Globus pallidus (tissue), 1 donor: ENCODE measurements around the gene ZNF148.
A peak's percentile ranks its signal among the peaks of the same experiment; 100 is the strongest.
"Not testable (repeated sequence)": the region's sequence is repeated elsewhere in the genome, so short reads cannot be mapped to it uniquely, and the experiment has no call there.

ENCODE experiments used
- DNase-seq: peaks from one replicate; pipeline ENCODE4 v3.0.0-alpha.2; 2015; ENCODE audit warnings: low spot score

Gene ZNF148, protein sequence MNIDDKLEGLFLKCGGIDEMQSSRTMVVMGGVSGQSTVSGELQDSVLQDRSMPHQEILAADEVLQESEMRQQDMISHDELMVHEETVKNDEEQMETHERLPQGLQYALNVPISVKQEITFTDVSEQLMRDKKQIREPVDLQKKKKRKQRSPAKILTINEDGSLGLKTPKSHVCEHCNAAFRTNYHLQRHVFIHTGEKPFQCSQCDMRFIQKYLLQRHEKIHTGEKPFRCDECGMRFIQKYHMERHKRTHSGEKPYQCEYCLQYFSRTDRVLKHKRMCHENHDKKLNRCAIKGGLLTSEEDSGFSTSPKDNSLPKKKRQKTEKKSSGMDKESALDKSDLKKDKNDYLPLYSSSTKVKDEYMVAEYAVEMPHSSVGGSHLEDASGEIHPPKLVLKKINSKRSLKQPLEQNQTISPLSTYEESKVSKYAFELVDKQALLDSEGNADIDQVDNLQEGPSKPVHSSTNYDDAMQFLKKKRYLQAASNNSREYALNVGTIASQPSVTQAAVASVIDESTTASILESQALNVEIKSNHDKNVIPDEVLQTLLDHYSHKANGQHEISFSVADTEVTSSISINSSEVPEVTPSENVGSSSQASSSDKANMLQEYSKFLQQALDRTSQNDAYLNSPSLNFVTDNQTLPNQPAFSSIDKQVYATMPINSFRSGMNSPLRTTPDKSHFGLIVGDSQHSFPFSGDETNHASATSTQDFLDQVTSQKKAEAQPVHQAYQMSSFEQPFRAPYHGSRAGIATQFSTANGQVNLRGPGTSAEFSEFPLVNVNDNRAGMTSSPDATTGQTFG

DNA sequence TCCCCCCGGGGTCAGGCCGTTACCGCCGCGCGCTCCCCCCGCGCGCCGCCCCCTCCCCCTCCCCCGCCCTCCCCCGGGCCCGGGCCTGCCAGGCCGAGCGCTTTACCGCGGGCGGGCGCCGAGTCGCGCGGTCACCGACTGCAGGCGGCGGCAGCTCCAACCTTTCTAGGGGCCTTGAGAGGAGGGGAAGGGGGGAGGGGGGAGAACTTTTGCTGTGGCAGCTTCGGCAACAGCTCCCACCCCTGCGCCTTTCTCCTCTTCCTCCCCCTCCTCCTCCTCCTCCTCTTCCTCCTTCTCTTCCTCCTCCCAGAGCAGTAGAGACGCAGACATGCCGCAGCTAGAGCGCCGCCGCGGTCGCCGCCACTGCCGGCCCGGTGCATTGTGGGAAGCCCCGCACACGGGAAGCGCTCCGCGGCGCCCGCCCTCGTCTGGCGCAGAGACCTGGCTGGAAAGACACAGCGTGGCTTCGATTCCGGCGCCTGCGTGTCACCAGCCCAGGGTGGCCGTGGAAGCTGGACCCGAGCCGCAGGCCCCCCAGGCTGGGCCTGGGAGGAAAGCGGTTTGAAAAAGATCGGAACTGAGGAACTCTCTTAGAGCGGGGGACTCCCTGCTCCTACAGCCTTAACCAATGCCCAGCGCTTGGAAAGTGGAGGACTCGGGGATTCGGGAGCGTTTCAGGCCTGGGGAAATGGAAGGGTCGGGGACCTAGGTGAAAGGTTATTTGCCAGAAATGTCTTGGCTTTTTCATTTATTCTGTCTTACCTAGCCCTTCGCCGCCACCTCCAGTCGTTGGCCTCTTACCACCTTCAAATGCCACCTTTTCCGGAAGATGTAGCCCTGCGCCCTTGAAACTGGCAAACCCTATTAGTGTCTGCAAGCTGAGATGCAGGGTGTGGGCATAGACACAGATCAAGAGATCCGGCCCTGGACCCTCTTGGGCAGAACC is at the start of gene ZNF148:
ZNF148 (minus strand) TSS at position 330 of the 946 bp plus-strand sequence. CDS start 61,685 bp downstream, outside the sequence.
- peak; percentile 90 for DNase-seq

DNA sequence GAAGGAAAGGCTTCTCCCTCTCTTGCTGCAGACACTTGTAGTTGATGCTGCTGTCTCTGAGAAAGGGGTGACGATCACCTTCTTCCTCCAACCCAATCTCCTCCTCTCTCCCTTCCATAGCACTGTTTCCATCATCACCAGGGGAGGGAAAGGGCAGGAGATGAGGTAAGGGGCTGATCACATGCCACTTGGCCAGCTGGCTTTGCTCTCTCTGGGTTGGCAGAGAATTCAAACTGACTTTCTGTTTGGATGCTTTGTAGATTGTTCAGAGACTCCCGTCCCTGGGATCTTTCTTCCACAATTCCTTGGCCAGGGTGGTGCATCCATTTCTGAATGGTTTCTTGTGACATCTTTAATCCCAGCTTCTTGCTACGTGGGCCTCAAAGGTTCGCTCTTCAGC is 43.2 kb upstream of the ZNF148 start:
- no peak for DNase-seq

DNA sequence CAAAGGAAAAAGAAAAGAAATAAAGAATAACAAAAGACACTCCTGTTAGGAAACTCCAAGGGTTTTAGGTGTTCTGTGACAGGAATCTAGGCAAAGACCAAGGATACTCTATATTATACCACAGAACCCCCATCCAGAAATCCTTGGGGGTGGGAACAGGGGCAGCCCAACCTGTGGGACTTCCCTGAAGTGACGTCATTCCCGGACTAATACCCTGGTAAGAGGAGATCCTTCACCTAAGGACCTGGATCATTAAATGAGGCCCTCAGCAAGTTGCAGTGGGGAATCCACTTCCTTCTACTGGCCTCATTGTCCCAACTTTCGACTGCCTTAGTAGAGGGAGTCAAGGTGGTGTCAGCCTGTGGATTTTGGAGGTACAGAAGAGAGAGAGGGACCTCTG is 41.1 kb upstream of the ZNF148 start:
- no peak for DNase-seq

DNA sequence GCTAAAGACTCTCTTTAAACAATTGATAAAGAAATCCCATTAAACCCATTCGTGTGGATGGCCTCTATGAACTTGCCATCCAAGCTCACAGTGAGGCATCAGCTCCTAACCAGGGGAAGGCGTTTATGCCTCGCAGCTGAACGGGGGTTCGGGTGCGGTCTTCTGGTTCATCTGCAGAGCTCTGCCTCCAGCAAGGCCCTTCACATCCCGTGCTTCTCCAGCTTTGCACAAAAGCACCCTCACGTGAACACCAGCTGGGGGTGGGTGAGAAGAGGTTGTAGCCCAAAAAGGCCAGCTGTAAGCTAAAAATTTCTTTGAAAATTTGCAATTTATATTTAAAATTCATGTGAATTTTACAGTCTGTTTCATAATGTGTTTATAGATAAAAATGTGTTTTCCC is 39.5 kb upstream of the ZNF148 start:
- no peak for DNase-seq

DNA sequence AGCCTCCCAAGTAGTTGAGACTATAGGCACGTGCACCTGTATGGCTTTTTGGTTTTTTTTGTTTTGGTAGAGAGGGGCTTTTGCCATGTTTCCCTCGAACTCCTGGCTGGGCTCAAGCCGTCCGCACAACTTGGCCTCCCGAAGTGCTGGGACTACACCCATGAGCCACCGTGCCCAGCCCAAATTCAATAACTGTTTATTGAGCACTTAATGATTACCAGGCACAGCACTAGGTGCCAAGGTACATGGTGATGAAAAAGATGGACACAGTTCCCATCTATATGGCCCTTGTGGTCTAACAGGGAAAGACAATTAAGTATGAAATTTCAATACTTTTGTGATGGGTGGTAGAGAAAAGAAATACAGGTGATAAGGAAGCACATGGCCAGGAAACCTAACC is 35.8 kb upstream of the ZNF148 start:
- DNase-seq: no peak

DNA sequence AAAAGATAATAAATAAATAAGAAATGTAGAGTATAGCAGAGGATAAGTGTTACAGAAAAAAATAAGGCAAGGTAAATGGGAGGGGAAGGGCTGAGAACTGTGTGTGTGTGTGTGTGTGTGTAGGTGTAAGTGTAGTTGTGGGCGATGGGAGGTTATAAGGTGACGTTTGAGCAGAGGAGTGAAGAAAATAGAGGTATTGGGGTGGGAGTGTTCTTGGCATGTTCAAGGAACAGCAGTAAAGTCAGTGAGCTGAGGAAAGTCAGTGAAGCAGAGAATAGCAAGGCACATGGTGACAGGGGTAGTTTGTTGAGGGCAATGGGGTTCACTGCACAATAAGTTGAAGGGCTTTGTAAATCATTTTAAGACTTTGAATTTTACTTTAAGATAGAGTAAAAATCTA is 30.9 kb upstream of the ZNF148 start:
- no peak for DNase-seq

DNA sequence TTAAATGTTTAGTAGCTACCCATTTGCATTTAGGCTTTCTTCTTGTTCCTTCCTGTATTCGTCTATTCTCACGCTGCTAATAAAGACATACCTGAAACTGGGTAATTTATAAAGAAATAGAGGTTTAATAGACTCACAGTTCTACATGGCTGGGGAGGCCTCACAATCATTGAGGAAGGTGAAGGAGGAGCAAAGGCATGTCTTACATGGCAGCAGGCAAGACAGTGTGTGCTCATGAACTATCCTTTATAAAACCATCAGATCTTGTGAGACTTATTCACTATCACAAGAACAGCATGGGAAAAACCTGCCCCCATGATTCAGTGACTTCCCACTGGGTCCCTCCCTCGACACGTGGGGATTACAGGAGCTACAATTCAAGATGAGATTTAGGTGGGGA is 30.4 kb upstream of the ZNF148 start:
- not testable (repeated sequence) for DNase-seq

DNA sequence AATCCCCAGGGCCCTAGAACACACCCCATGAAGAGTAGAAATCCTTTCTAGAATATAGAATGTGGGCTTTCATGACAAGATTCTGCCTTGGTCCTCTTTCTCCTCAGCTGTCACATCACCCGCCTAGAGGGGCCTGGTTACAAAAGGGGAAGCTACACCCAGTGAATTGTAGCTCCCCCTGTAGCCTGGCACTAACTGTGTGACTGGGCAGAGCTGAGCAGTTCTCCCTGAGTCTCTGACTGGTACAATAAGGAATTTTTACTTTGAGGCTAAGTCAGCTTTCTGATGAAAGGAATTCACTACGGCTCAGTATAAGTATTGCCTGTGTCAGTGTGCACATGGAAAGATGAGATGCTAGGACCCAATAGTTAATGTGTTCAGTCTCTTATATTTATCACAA is 28.7 kb upstream of the ZNF148 start:
- DNase-seq: no peak

DNA sequence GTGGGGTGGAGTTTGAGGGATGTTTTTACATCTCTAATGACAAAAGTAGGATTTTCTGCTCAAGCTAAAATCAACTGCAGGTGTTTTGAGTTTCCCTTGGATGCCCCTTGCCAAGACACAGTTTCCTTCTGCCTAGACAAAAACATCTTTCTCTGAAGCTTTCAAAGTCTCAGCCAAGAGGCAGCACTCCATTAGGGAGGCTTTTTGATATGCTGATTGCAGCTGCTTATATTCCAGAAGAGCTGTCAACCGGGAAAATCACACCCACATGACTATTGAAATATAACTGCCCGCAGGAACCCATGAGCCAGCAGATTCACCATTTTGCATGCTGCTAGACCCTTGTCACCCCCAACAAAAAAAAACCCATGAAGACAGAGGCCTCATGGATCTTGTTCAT is 27.5 kb upstream of the ZNF148 start:
- no peak for DNase-seq

DNA sequence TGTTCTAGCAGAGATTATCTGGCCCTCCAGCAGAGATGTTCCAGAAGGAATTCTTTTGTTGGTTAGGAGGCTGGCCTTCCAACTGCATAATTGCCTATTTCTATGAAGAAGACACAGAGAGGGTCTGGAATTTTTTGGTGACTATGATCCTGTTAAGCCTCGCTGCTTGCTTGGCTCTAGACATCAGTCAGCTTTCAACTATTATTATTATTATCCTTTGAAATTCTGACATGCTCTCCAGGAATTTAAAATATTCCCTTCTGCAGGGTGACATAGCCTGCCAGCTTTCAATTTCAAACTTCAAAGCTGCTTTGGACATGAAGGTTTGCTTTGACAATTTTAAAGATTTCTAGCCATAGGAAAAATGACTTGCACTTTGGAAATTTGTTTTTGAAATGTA is 26.3 kb upstream of the ZNF148 start:
- DNase-seq: no peak

DNA sequence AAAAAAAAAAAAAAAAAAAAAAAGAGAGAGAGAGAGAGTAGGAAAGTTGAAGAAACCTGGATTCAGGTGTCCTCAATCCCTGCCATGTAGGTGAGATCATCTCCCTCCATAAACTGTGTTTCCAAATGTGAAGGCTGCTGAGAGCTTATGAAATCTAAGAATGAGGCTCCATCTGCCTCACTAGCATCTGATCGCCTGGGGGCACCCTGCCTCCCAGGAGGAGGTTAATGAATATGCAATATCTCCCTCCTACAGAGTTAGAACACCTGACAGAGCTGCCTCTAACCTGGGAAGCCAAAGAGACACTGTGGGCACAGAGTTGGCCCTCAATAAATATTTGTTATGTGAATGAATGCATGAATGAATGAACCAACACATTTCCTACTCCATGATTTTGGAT is 23.8 kb upstream of the ZNF148 start:
- no peak for DNase-seq

DNA sequence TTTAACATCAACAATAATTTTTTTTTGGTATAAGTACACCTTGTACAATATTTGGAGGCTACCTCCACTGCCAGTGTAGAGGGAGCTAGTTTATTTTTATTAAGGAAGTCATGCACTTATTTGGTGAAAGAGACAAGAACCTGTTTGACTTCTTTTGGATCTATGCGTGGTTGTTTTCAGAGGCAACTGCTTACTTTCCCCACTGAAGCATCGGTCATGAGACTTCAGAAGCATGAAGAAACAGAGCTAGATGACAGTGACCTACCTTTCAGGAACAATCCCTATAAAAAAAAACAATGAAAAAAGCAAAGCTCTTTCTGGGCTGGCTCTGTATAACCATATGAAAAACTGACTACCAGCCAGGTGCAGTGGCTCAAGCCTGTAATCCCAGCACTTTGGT is 20.0 kb upstream of the ZNF148 start:
- no peak for DNase-seq

DNA sequence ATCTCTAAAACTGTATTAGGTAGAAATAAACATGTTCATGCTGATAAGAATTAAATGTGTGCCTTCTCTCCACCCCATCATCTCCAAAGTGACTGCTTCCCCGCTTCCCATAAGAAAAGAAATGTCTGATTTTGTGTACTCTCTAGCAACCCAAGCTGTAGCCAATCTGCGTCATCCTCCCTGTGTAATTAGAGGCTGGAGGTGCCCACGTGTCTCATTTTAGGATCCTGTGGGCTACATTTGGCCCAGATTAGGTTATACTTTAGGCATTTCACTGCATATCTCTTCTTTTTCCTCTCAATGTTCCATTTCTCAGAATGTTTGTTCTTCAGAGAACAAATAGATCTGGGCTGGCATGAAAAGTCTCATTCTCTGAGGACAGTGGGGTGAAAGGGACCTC is 19.3 kb upstream of the ZNF148 start:
- DNase-seq: no peak

DNA sequence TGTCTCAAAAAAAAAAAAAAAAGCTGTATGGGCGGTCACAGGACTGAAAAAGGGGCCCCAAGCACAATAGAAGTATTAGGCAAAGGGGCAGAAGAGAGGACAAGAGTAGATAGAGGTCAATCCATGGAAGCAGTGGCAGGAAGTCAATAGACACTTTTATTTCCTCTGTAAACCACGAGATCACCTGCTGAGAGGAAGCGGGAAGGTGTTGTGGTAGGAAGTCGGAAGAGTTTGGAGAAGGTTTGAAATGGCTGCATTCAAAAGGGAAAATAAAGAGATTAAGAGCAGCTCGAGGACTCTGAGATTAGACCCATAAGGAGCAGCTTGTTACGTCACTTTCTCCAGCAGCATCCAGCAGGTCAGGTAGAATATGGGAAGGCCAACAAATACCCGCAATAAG is 14.2 kb upstream of the ZNF148 start:
- DNase-seq: no peak

DNA sequence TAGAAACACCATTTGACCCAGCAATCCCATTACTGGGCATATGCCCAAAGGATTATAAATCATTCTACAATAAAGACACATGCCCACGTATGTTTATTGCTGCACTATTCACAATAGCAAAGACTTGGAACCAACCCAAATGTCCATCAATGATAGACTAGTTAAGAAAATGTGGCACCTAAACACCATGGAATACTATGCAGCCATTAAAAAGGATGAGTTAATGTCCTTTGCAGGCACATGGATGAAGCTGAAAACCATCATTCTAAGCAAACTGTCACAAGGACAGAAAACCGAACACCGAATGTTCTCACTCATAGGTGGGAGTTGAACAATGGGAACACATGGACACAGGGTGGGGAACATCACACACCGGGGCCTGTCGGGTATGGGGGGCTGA is 13.2 kb upstream of the ZNF148 start:
- not testable (repeated sequence) for DNase-seq

DNA sequence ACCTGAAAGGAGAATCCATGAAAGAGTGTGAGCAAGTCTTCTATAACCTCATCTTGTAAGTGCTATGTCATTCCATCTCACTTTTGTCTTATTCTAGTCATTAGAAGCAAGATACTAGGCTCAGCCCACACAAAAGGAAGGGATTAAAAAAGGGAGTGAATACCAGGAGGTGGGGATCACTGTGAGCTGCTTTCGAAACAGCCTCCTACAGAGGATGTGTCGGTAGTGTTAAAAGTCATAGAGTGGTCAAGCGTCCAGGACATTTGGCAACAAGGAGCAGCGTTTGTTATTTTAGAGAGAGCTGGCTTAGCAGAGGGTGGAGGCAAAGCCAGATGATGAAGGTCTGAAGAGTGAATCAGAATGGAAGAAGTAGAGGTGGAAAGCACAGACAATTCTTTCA is 11.7 kb upstream of the ZNF148 start:
- no peak for DNase-seq

DNA sequence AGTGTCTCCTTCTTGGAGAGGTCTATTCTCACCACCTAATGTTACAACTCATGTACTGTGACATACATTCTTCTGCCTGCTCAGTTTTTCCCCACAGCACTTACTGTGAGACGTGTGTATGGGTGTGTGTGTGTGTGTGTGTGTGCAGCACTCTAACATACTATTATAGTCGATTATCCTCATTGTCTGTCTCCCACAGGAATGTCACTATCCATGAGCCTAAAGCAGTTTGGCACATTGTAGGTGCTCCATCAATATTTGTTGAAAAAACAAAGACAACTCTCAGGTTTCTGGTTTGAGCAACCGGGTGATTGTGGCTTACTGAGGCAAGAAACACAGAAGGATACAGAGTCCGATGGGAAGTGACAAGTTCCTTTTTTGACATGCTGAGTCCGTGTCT is 8.6 kb upstream of the ZNF148 start:
- no peak for DNase-seq

DNA sequence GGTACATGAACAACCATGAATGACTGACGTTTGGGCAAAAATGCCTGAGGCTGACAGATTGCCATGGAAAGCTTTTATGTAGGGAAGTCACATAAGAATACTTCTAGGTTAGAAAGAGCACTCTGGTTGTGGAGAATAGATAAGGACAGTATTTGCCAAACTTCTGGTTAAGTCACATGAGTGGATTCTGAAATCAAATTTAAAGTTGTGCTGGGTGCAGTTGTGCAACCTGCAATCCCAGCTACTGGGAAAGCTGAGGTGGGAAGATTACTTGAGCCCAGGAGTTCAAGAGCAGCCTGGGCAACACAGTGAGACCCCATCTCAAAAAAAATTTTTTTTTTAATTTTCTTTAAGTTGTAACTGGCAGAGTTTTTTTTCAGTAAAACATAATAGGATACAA is 7.2 kb upstream of the ZNF148 start:
- no peak for DNase-seq

DNA sequence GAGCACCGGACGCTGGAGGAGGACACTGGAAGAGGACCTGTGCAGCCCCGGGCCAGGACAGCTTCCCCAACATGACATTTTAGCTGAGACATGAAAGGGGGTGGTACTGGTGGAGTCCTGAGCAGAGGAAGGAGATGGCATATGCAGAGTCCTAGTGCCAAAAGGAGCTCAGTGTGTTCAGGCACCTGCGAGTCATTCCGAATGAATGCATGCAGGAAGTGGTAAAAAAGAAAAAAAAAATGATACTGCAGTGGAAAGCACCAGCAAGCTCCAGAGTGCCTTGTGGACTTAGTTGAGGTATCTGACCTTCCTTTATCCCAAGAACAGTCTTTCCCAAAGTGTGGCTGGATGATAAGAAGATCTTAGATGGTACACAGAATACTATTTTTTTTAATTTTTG is 6.6 kb upstream of the ZNF148 start:
- DNase-seq: no peak

DNA sequence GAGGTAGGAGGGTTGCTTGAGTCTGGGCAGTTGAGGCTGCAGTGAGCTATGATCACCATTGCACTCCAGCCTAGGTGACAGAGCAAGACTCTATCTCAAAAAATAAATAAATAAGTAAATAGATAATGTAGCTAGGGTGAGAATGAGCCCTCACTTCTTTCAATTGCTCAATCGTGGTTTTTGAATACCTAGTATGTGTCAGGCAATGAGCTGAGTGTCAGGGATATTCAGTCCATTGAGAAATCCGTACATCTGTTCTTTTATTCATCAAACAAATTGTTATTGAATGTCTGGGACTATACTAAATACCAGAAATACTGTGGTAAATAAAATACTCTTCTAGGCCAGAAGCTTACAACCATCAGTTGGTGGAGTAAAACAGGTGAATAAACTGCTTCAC is 6.2 kb upstream of the ZNF148 start:
- no peak for DNase-seq

DNA sequence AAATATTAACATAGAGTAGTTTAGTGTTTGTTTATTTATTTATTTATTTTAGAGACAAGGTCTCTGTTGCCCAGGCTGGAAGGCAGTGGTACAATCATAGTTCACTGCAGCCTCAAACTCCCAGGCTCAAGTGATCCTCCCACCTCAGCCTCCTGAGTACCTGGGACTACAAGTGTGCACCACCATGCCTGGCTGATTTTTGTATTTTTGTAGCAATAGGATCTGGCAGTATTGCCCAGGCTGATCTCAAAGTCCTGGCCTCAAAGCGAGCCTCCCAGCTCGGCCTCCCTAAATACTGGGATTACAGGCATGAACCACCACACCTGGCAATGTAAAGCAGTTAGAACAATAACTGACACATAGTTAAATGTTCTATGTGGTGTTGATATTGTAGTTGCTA is 4.4 kb upstream of the ZNF148 start:
- no peak for DNase-seq

DNA sequence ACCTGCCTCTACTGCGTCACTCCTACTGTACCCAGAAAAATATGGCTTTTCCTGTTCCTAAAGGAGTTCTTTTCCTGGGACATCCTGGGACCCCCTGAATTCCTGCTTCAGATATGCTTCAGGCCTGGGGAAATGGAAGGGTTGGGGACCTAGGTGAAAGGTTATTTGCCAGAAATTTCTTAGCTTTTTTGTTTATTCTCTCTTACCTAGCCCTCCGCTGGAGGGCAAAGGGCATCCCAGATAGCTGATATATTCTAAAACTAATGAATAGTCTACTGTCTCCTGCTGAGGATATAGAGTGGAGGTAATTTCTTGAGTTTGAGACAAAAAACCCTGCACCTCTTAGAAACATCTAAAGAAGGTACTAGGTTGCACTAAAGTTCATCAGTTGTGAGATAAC is 3.6 kb upstream of the ZNF148 start:
- no peak for DNase-seq
